Right cardiac atrium (tissue), 5 donors: ENCODE data around the gene UST. TPM values are rescaled to one million over a fixed set of nuclear protein-coding genes. Genes with fewer than 3 reads are reported as not detected.

Experiments used
- ATAC-seq, 2 donors: fragments of 200-7000 bp; cut with Tn5 transposase; one replicate each; pipeline versions ENCODE4 v1.8.0 to v1.9.1; 2020; ENCODE audit warnings: moderate library complexity in 2 of 2, mild to moderate bottlenecking in 1 of 2
- DNase-seq, 3 donors: peaks; one replicate each; pipeline ENCODE4 v3.0.0-alpha.2; 2020
- H3K27ac ChIP-seq: one replicate; pipeline ENCODE4 v1.5.1; 2013; ENCODE audit warnings: mild to moderate bottlenecking, low read length, control low read depth, moderate library complexity
- H3K27me3 ChIP-seq: one replicate; pipeline ENCODE4 v1.6.1; 2013; ENCODE audit not compliant: control insufficient read depth, insufficient read depth
- H3K4me1 ChIP-seq: one replicate; pipeline ENCODE4 v1.6.1; 2013; ENCODE audit warnings: low read length; ENCODE audit not compliant: control insufficient read depth, insufficient read depth
- H3K4me3 ChIP-seq: one replicate; pipeline ENCODE4 v1.5.1; 2013; ENCODE audit warnings: low read length, control low read depth
- H3K9me3 ChIP-seq: one replicate; pipeline ENCODE4 v1.6.1; 2013; ENCODE audit warnings: low read length; ENCODE audit not compliant: control insufficient read depth
- WGBS: extraction: QIAGEN DNeasy Blood & Tissue Kit; methylation state at CpG from one replicate; pipeline ENCODE4 v1.1.7; 2013; 5-methylcytosine and 5-hydroxymethylcytosine counted together
- intact Hi-C, 4 donors: fragments of 100-400 bp; cut with DNase I; formaldehyde crosslinking; loops; one replicate each; pipeline versions ENCODE4 v1.11.0 to v1.14.0; 2022 to 2023
- polyA plus RNA-seq: library from polyadenylated mRNA; stranded (reverse); fragments of 200-250 nt; gene quantifications from one replicate; pipeline ENCODE4 v1.2.3, GENCODE V29; 2013
- total RNA-seq, 4 donors: library from RNA; stranded (reverse); fragmentation: NEBNext Ultra II Directional; extraction: Animal tissue kit (Norgen Biotek cat#: 25700); gene quantifications; one replicate each; pipeline ENCODE4 v1.2.1, GENCODE V29; 2021
- donor health status: healthy with polysubstance abuse.
- donor health status: DM: no; HTN: yes; CAD: no.
- donor health status: DM: no; HTN: no; CAD: no.
- donor health status: DM: no; HTN: yes; CAD: no; lungs with severe emphysema.
- donor health status: DM: yes; HTN: yes; CAD: no.

Gene UST
- total and polyA plus RNA-seq, 5 donors, result 4.4 to 5.9 (median 5.1) TPM

DNA sequence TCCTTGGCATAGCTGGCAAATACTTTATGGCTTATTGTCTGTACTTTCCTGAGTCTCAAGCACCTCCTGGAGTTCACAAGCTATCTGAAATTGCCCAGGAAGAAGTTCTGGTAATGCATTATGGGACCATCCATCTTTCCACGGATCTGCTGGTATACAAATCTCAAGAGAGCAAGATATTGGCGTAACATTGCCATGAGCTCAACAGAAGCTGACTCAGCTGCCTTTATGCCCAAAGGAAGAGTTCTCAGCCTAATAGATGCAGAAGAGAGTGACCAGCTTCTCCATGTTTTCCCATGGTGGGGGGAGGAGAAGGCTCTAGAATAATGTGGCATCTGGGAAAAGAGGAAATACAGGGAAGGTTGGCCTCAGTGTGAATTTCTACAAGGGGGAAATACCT lies 78.7 kb downstream of the UST start:
- H3K27ac ChIP-seq, result no peak overlapping the region
- no peak for ATAC-seq
- no peaks in the 10 kb centered on the region for H3K4me1 ChIP-seq
- no peaks in the 10 kb centered on the region for H3K27me3 ChIP-seq
- DNase-seq, result no peak
- WGBS, result 75% methylated on average over 2 of the region's 2 CpGs
- no peak overlapping the region for H3K4me3 ChIP-seq
- H3K9me3 ChIP-seq, result no peaks in the 10 kb centered on the region
- intact Hi-C loops, result no loop called here

DNA sequence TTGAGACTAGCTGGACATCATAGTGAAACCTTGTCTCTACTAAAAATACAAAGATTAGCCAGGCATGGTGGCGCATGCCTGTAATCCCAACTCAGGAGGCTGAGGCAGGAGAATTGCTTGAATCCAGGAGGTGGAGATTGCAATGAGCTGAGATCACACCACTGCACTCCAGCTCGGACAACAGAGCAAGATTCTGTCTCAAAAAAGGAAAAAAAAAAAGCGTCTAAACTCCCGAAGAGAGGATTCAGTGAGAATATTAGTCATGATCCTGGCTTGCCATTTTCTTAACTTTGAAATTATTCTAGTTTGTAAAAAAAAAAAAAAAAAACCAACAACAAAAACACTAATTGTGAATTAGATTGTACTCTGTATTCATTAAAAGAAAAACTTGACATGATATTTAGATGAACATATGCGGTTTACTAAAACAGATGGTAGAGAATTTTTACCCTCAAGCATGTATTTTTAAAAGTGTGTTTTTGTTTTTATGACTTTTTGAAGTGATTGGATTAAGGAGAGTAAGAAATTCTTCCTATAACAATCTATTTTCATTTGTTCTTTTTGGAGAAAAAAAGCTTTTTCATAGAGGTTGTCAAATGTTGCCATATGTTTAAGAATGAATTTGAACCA lies 80.7 kb downstream of the UST start:
- H3K4me1 ChIP-seq, result no peaks in the 10 kb centered on the region
- intact Hi-C loops, result no loop called here
- ATAC-seq (no peak), DNase-seq (no peak)
- 75% methylated on average over 5 of the region's 5 CpGs for WGBS
- no peaks in the 10 kb centered on the region for H3K27me3 ChIP-seq
- H3K9me3 ChIP-seq, result no peaks in the 10 kb centered on the region
- H3K4me3 ChIP-seq, result no peak overlapping the region
- no peak overlapping the region for H3K27ac ChIP-seq

DNA sequence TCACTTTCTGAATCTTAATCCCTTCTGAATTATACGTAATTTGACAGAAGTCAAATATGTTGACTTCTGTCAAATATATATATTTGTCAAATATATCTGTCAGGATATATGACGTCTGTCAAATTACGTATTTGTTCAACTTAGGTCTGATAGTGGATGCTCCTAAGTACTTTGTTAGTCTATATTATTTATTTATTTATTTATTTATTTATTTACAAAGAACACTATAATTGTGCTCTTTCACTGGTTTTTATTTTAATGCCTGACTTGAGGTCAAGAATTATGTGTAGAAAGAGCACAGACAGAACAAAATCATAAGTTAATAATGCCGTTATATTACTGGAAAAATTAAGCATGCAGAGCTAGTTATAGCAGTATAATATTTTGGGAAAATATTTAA lies 81.2 kb downstream of the UST start:
- Histone ChIP-seq H3K4me1 (no peaks in the 10 kb centered on the region), H3K9me3 (no peaks in the 10 kb centered on the region), H3K4me3 (no peak overlapping the region), H3K27me3 (no peaks in the 10 kb centered on the region), H3K27ac (no peak overlapping the region)
- DNase-seq (no peak), ATAC-seq (no peak)
- 95% methylated on average over 4 of the region's 4 CpGs for WGBS
- intact Hi-C loops, result no loop called here

DNA sequence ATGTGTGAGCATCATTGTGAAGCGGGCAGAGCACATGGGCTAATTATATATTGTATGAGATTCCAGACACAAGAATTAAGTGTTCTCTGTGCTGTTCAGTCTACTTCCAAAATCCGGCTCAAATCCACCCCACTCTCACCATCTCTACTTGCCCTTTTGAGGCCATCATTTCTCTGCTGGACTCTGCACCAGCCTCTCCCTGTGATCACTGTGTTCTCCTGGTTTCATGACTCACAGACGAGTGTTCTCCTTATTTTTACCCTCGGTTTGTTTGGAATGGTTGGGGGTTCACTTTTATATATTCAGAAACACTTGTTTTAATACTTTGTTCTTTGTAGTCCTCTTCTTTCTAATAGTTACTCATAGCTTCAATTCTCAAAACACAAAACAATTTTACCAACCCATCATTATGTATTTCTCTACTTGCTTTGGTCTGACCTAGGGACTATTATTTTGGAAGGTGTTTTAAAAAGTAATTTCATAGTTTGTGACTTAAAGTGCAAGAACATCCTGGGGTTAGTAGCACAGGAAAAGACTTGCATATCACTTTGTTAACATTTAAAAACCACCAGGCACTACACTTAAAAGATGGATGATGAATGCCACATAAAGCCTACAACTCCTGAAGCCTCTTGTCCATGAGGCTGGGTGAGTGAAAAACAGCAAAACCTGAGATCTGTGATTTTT lies 82.7 kb downstream of the UST start:
- WGBS, result 92% methylated on average over 4 of the region's 4 CpGs
- no peak overlapping the region for H3K4me3 ChIP-seq
- no peaks in the 10 kb centered on the region for H3K27me3 ChIP-seq
- ATAC-seq (no peak), DNase-seq (no peak)
- intact Hi-C loops, result no loop called here
- H3K9me3 ChIP-seq, result no peaks in the 10 kb centered on the region
- no peaks in the 10 kb centered on the region for H3K4me1 ChIP-seq
- H3K27ac ChIP-seq, result no peak overlapping the region

DNA sequence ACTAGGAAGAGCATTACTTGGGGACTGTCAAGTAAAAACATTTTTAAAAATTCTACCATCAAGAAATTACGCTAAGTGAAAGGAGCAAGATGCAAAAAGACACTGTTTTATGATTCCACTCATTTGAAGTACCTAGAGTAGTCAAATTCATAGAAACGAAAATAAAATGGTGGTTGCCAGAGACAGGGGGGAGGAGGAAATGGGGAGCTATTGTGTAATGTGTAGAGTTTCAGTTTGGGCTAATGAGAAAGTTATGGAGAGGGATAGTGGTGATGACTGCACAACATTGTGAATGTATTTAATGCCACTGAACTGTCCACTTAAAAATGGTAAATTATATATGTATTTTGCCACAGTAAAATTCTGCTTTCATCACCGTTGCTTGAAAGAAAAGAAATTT lies 83.8 kb downstream of the UST start:
- intact Hi-C loops, result no loop called here
- no peak for ATAC-seq
- Histone ChIP-seq H3K4me3 (no peak overlapping the region), H3K9me3 (no peaks in the 10 kb centered on the region), H3K4me1 (no peaks in the 10 kb centered on the region), H3K27ac (no peak overlapping the region), H3K27me3 (no peaks in the 10 kb centered on the region)
- 80% methylated on average over 3 of the region's 3 CpGs for WGBS
- no peak for DNase-seq

DNA sequence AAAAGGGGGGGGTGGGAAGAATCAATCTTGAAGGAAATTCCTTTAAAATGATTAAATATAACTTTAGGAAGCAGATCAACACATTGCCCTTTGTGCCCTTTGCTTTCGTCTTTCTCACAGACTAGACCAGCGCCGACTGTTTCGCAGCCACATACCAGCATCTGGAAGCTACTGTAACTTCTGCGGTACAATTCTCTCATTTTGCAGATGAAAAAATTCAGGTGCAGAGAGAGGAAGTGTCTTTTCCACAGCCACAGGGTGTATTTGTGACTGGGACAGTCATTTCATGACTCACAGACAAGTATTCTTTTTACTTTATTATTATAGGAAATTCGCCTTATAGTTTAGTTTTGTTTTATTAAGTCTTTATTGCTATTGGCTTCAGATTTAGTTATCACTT lies 84.2 kb downstream of the UST start:
- Histone ChIP-seq H3K4me3 (no peak overlapping the region), H3K4me1 (no peaks in the 10 kb centered on the region), H3K9me3 (no peaks in the 10 kb centered on the region), H3K27ac (no peak overlapping the region), H3K27me3 (no peaks in the 10 kb centered on the region)
- 90% methylated on average over 6 of the region's 6 CpGs for WGBS
- intact Hi-C loops, result no loop called here
- DNase-seq (no peak), ATAC-seq (no peak)

DNA sequence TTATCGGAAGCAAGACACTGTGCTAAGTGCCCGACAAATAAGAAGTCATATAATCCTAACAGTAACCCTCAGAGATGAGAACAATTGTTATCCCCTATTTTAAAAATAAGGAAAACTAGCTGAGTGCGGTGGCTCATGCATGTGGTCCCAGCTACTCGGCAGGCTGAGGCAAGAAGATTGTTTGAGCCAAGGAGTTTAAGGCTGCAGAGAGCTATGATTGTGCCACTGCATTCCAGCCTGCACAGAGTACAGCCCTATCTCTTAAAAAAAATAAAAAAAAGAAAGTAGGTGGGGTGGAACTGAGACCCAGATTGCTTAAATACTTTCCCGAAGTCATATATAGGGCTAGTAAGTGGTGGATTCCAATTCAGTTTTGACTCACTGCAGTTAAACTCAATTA lies 84.7 kb downstream of the UST start:
- Histone ChIP-seq H3K4me3 (no peak overlapping the region), H3K9me3 (no peaks in the 10 kb centered on the region), H3K27me3 (no peaks in the 10 kb centered on the region), H3K27ac (no peak overlapping the region), H3K4me1 (no peaks in the 10 kb centered on the region)
- DNase-seq (no peak), ATAC-seq (peak; percentile 37 to 38)
- WGBS, result 61% methylated on average over 5 of the region's 5 CpGs
- intact Hi-C loops, result no loop called here

DNA sequence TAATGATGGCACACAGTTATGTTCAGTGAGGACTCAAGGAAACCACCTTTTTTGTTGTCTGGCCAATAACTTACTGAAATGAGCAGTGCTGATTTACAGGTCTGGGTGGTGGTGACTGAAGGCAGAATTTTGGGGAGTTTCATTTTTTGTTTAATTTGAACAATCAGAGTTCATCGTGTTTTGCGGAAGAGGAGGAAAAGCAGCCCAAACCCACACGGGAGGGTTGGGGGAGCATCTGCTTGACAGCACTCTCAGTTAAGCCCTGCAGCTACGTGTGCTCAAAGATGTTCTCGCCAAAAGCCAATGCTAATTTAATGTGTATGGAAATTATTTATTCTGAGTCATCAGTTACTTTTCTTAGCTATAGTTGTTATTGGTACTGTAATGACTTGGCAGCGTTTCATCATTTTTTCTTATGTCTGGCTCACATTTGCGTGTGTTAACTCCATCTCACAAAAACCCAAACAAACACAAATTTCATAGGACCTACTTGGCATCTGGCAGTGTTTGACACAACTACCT lies 89.2 kb downstream of the UST start:
- Histone ChIP-seq H3K27ac (no peak overlapping the region), H3K4me1 (no peaks in the 10 kb centered on the region), H3K9me3 (no peaks in the 10 kb centered on the region), H3K27me3 (no peaks in the 10 kb centered on the region), H3K4me3 (no peak overlapping the region)
- ATAC-seq (no peak), DNase-seq (no peak)
- 68% methylated on average over 7 of the region's 7 CpGs for WGBS
- intact Hi-C loops, result no loop called here

DNA sequence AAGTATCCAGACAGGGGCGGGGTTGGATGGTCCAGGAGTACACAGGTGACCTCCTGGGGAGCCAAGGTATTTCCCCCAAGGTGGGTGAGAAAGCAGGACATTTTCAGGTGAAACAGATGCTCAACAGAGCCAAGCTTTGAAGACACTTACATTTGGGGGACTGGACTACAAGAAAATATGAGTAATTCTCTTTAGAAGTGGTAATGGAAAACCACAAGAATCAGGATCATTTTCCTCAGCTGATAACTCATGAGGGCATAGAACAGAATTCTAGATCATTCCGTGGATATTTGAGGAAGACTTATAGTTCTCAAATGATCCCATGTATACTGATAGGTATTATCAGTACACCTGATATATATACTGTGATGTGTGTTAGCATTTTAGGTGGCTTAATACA lies 89.9 kb downstream of the UST start:
- H3K27me3 ChIP-seq, result no peaks in the 10 kb centered on the region
- 93% methylated on average over 2 of the region's 2 CpGs for WGBS
- ATAC-seq (no peak), DNase-seq (no peak)
- H3K27ac ChIP-seq, result no peak overlapping the region
- no peaks in the 10 kb centered on the region for H3K9me3 ChIP-seq
- intact Hi-C loops, result no loop called here
- H3K4me3 ChIP-seq, result no peak overlapping the region
- H3K4me1 ChIP-seq, result no peaks in the 10 kb centered on the region

DNA sequence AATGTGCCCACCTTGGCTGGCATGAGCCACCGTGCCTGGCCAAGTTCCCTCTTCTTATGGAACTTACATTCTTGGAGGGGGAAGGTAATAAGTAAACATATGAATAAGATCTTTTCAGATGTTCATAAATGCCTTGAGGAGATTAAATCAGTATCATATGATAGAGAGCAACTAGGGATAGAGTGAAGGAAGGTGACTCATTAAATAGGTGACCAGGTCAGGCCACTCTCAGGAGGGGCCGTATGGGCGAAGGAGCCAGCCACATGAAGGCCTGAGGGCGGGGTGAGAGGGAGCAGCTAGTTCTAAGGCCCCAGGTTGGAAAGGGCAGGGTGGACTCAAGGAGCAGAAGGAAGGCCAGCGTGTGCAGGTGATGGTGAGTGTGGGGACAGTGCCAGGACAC lies 91.1 kb downstream of the UST start:
- Histone ChIP-seq H3K4me3 (no peak overlapping the region), H3K27ac (no peak overlapping the region), H3K4me1 (no peaks in the 10 kb centered on the region), H3K9me3 (no peaks in the 10 kb centered on the region), H3K27me3 (no peaks in the 10 kb centered on the region)
- DNase-seq, result no peak
- WGBS, result 84% methylated on average over 5 of the region's 5 CpGs
- intact Hi-C loops, result no loop called here
- no peak for ATAC-seq

DNA sequence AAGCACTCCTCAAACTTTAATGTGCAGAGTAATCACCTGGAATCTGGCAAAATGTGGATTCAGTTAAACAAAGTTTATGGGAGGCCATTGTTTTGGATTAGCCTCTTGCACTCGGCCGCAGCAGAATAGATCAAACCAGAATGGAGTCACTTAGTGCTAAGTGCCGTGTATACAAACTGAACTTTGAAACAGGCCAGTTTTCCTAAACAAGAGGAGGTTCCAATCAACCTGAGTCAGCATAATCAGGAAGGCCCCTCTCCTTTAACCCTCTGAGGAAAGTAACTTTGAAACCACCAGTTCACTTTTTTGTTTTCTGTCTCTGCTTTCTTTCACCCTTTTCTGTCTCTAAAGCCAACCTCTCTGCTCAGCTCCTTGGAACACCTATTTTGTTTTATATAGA lies 92.2 kb downstream of the UST start:
- no peak for ATAC-seq

More for the DNA sequence above, 92.2 kb downstream of the UST start:
- no peak overlapping the region for H3K4me3 ChIP-seq
- no peak for DNase-seq
- H3K4me1 ChIP-seq, result no peaks in the 10 kb centered on the region
- 88% methylated on average over 3 of the region's 3 CpGs for WGBS
- no peaks in the 10 kb centered on the region for H3K9me3 ChIP-seq
- H3K27me3 ChIP-seq, result no peaks in the 10 kb centered on the region
- intact Hi-C loops, result no loop called here
- H3K27ac ChIP-seq, result no peak overlapping the region
